ENCODE results near the gene CCR3. TPM values are rescaled to one million over a fixed set of nuclear protein-coding genes. Genes with fewer than 3 reads are reported as not detected.

The CCR3 gene
- total and polyA plus RNA-seq, 9 of the 15 experiments (the other 6 are each of a cell fraction or from before 2014, with no cell fraction given): not detected

DNA sequence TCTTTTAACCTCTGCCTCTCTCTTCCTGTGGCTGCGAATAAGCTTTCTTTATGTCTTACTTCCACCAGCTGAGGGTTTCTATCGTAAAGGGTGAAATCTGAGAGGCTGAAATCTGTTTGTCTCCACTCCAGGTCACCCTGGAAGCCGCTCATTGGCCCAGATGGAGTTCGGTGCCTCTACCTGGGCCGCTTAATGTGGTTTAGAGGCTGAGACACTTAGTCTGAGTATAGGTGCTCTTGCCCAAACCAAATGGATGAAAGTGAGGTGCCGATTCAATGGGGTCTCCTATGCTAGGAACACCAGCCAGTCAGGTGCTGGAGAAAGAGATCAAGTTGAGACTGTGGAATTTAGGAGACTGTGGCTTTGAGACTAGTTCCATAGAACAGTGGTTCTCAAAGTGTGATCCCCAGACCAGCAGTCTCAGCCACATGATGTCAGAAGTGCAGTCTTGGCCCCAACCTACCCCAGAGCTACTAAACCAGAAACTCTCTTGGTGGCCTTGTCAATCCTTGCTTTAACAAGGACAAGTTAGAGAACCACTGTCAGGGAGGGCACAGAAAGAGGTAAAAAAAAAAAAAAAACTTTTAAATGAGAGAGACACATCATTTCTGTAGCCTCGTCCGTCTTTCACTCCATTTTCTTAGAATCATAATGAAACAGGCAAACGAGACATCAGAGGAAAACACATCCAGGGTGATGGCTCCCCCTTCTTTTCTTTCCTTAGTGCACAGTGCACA, 56.8 kb downstream of the CCR3 start:
- no TSS peak for BruUV-seq (replicated peaks)
- in situ Hi-C loops (cut with MboI) (no loop called here), intact Hi-C loops (cut with micrococcal nuclease) (no loop called here)
- Histone ChIP-seq H3K4me1 (replicated peaks in 1 of 2; ENCODE audit: control insufficient read depth in 2 of 2, insufficient read depth in 2 of 2, low read length in 2 of 2) (no peaks in the 10 kb centered on the region; a peak in 1 of 5 replicates), H3K36me3 (ENCODE audit: control insufficient read depth, insufficient read depth, low read length) (no peaks in the 10 kb centered on the region), H3K4me2 (ENCODE audit: insufficient read depth, low read length) (no peak overlapping the region), H3K27ac (ENCODE audit: extremely low read depth, low read depth, low read length) (no peak overlapping the region), H2AFZ (ENCODE audit: low read depth, low read length) (no peak overlapping the region), H4K20me1 (replicated peaks; ENCODE audit: control insufficient read depth, insufficient read depth, low read length) (no peaks in the 10 kb centered on the region), H3K4me3 (no peak overlapping the region), H3K9me3 (replicated peaks; ENCODE audit: control insufficient read depth, insufficient read depth, low read depth, low read length) (no peaks in the 10 kb centered on the region), H3K79me2 (ENCODE audit: control insufficient read depth, insufficient read depth, low read length) (no peaks in the 10 kb centered on the region), H3K27me3 (ENCODE audit: control insufficient read depth in 2 of 2, insufficient read depth in 2 of 2, low read length in 2 of 2) (peaks cover 14 to 24% of the 10 kb centered on the region in 2 experiments; a peak in 4 of 5 replicates), H3K9ac (ENCODE audit: insufficient read depth in 1 of 2, low read depth in 2 of 2, low read length in 2 of 2) (no peak overlapping the region), H3K9me1 (ENCODE audit: control insufficient read depth, insufficient read depth, low read length) (no peaks in the 10 kb centered on the region)
- CTCF ChIA-PET (ENCODE audit: low intra/inter-chr PET ratio): no interaction called here
- 0% methylated on average over 9 of the region's 9 CpGs for WGBS (ENCODE audit: insufficient coverage, low coverage, missing lambda C conversion rate)
- FAIRE-seq (no peak), ATAC-seq (no peak), DNase-seq (ENCODE audit: extremely low read depth in 1 of 4, low spot score in 3 of 4) (no peak)
- POLR2A ChIA-PET: interaction anchor here (0.6 to 1.2 kb wide), 2 partner anchors 24 to 140 kb away, joined by 3 read pairs; no protein-coding TSS in a partner anchor
- TF ChIP-seq, protein P1, sequence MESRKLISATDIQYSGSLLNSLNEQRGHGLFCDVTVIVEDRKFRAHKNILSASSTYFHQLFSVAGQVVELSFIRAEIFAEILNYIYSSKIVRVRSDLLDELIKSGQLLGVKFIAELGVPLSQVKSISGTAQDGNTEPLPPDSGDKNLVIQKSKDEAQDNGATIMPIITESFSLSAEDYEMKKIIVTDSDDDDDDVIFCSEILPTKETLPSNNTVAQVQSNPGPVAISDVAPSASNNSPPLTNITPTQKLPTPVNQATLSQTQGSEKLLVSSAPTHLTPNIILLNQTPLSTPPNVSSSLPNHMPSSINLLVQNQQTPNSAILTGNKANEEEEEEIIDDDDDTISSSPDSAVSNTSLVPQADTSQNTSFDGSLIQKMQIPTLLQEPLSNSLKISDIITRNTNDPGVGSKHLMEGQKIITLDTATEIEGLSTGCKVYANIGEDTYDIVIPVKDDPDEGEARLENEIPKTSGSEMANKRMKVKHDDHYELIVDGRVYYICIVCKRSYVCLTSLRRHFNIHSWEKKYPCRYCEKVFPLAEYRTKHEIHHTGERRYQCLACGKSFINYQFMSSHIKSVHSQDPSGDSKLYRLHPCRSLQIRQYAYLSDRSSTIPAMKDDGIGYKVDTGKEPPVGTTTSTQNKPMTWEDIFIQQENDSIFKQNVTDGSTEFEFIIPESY (CRISPR knock-in tag; IDR thresholded peaks at IDR 0.05): no peak

Measured in K562 (cell line).